Measurements from ENCODE around the gene NLGN1.

GRCh38 chr3:174229916-174230315 lies 832.4 kb downstream of the NLGN1 start:
- TF ChIP-seq CTCF (IDR thresholded peaks at IDR 0.05) (no peak), POLR2A (IDR thresholded peaks at IDR 0.05) (no peak)
